CD4-positive, alpha-beta T cell treated with Interleukin-21 for 1 hour (primary cell): ENCODE results near the gene PGAM4.
"Not testable (repeated sequence)": the region's sequence is repeated elsewhere in the genome, so short reads cannot be mapped to it uniquely, and the experiment has no call there.

Experiments
- DNase-seq: peaks from one replicate; pipeline ENCODE4 v3.0.0-alpha.2; 2020

The PGAM4 gene

GRCh38 chrX:77969538-77969937 is at the start of gene PGAM4:
PGAM4 (minus strand) TSS chrX:77969638; CDS start chrX:77969638, 0 bp downstream.
- DNase-seq: no peak

- DNase-seq: no peak
These were observed 42.4 kb upstream of the PGAM4 start for GRCh38 chrX:78011846-78012245.

- no peak for DNase-seq
These were observed 10.4 kb upstream of the PGAM4 start for GRCh38 chrX:77979870-77980269.

GRCh38 chrX:77977518-77977917 is 8.1 kb upstream of the PGAM4 start:
- no peak for DNase-seq

GRCh38 chrX:77977095-77977494 is 7.7 kb upstream of the PGAM4 start:
- DNase-seq: no peak

GRCh38 chrX:77975755-77976154 is 6.3 kb upstream of the PGAM4 start:
- DNase-seq: no peak

GRCh38 chrX:77967631-77968030 is 1.8 kb downstream of the PGAM4 start:
- DNase-seq: no peak

- no peak for DNase-seq
These were observed 3.1 kb downstream of the PGAM4 start for GRCh38 chrX:77966361-77966760.

- DNase-seq: peak; percentile 4
These were observed 7.2 kb downstream of the PGAM4 start for GRCh38 chrX:77962068-77962902.

- DNase-seq: no peak
These were observed 8.4 kb downstream of the PGAM4 start for GRCh38 chrX:77961063-77961462.

GRCh38 chrX:77960567-77960966 is 8.9 kb downstream of the PGAM4 start:
- no peak for DNase-seq

GRCh38 chrX:77953708-77954107 is 15.7 kb downstream of the PGAM4 start:
- DNase-seq: no peak

- no peak for DNase-seq
These were observed 16.1 kb downstream of the PGAM4 start for GRCh38 chrX:77953302-77953701.

- DNase-seq: no peak
These were observed 17.3 kb downstream of the PGAM4 start for GRCh38 chrX:77952173-77952572.

GRCh38 chrX:77949840-77950239 is 19.6 kb downstream of the PGAM4 start:
- DNase-seq: no peak

- no peak for DNase-seq
These were observed 22.9 kb downstream of the PGAM4 start for GRCh38 chrX:77946571-77946970.

GRCh38 chrX:77945910-77946545 is 23.4 kb downstream of the PGAM4 start:
- DNase-seq: no peak

- not testable (repeated sequence) for DNase-seq
These were observed 24.4 kb downstream of the PGAM4 start for GRCh38 chrX:77945031-77945430.

- DNase-seq: no peak
These were observed 31.3 kb downstream of the PGAM4 start for GRCh38 chrX:77938083-77938680.

GRCh38 chrX:77937291-77937690 is 32.1 kb downstream of the PGAM4 start:
- DNase-seq: no peak

- no peak for DNase-seq
These were observed 33.1 kb downstream of the PGAM4 start for GRCh38 chrX:77936299-77936698.

- no peak for DNase-seq
These were observed 33.6 kb downstream of the PGAM4 start for GRCh38 chrX:77935886-77936285.

GRCh38 chrX:77930581-77930980 is 38.9 kb downstream of the PGAM4 start:
- no peak for DNase-seq

- no peak for DNase-seq
These were observed 43.7 kb downstream of the PGAM4 start for GRCh38 chrX:77925764-77926163.
